Mesendoderm (in vitro differentiated cells): Measurements from ENCODE around the gene LDLRAD4.

ENCODE experiments used
- DNase-seq: peaks from one replicate; pipeline ENCODE4 v3.0.0; 2013
- H2AK5ac ChIP-seq: 2 replicates; pipeline ENCODE4 v1.6.1; 2013; ENCODE audit warnings: low read length, inconsistent platforms
- H2BK120ac ChIP-seq: 2 replicates; pipeline ENCODE4 v1.6.1; 2013; ENCODE audit warnings: low read depth, mild to moderate bottlenecking, low read length, moderate library complexity, mixed read lengths
- H2BK15ac ChIP-seq: replicated peaks from 2 replicates; pipeline ENCODE4 v1.6.1; 2013; ENCODE audit warnings: low read depth, mild to moderate bottlenecking, moderate library complexity
- H2BK5ac ChIP-seq: 2 replicates; pipeline ENCODE4 v1.6.1; 2013; ENCODE audit warnings: low read length, inconsistent platforms
- H3K18ac ChIP-seq: 2 replicates; pipeline ENCODE4 v1.6.1; 2013; ENCODE audit warnings: mild to moderate bottlenecking, low read length, mixed read lengths
- H3K23ac ChIP-seq: one replicate; pipeline ENCODE4 v1.6.1; 2013; ENCODE audit warnings: low read length
- H3K27ac ChIP-seq: 2 replicates; pipeline ENCODE4 v1.5.1; 2013; ENCODE audit warnings: low read depth, mild to moderate bottlenecking, inconsistent platforms, low read length, moderate library complexity
- H3K27me3 ChIP-seq: 2 replicates; pipeline ENCODE4 v1.6.1; 2013; ENCODE audit warnings: low read length, control low read depth, mild to moderate bottlenecking, inconsistent platforms; ENCODE audit not compliant: insufficient read depth, poor library complexity
- H3K36me3 ChIP-seq: 2 replicates; pipeline ENCODE4 v1.6.1; 2013; ENCODE audit warnings: low read length, inconsistent platforms; ENCODE audit not compliant: control insufficient read depth, insufficient read depth
- H3K4ac ChIP-seq: one replicate; pipeline ENCODE4 v1.6.1; 2013; ENCODE audit warnings: low read depth, mild to moderate bottlenecking, low read length, moderate library complexity
- H3K4me1 ChIP-seq: 2 replicates; pipeline ENCODE4 v1.6.1; 2013; ENCODE audit warnings: low read depth, low read length, inconsistent platforms; ENCODE audit not compliant: control insufficient read depth
- H3K4me2 ChIP-seq: 2 replicates; pipeline ENCODE4 v1.6.1; 2013; ENCODE audit warnings: low read length
- H3K4me3 ChIP-seq: 2 replicates; pipeline ENCODE4 v1.5.1; 2013; ENCODE audit warnings: mild to moderate bottlenecking, low read length
- H3K56ac ChIP-seq: one replicate; pipeline ENCODE4 v1.6.1; 2013; ENCODE audit warnings: low read length
- H3K79me1 ChIP-seq: 2 replicates; pipeline ENCODE4 v1.6.1; 2013; ENCODE audit warnings: low read length, inconsistent platforms
- H3K79me2 ChIP-seq: 2 replicates; pipeline ENCODE4 v1.6.1; 2013; ENCODE audit warnings: mild to moderate bottlenecking, low read length; ENCODE audit not compliant: control insufficient read depth, insufficient read depth
- H3K9ac ChIP-seq: 2 replicates; pipeline ENCODE4 v1.6.1; 2013; ENCODE audit warnings: low read length, inconsistent platforms
- H4K5ac ChIP-seq: one replicate; pipeline ENCODE4 v1.6.1; 2013; ENCODE audit warnings: low read length
- H4K8ac ChIP-seq: one replicate; pipeline ENCODE4 v1.6.1; 2013; ENCODE audit warnings: low read depth, mild to moderate bottlenecking, control low read depth, low read length, moderate library complexity
- WGBS: extraction: QIAGEN DNeasy Blood & Tissue Kit; methylation state at CpG from one replicate; pipeline ENCODE4 v1.1.7; 2013; ENCODE audit warnings: low lambda C conversion rate, missing lambda C conversion rate; ENCODE audit not compliant: insufficient coverage; ENCODE audit errors: extremely low coverage; 5-methylcytosine and 5-hydroxymethylcytosine counted together

The LDLRAD4 gene

DNA sequence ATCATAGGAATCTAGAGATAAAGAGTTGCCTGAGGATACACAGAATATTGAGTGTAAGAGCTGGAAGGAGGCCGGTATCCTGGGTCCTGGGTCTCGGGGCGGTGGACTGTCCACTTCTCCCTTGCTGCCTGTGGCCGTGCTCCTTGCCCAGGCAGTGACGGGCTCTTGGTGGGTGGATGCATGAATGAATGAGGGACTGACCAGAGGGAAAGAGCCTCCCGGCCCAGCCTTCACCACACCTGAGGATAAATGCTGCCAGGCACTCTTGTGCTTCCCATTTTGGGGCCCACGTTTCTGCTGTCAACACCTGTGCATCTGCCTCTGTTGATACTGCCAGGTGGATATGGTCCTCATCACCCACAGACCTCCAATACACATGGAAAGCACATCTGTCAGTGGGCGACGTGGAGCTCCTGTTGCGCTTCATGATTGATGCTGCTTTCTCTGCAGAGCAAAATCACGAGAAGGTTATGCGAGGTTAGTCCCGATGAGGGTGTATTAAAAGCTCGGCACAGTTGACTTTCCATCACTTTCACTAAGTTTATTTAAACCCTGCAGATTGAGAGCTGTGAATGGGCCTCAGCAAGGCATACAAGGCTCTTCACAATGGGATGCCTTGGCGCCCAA, 211.4 kb downstream of the LDLRAD4 start:
- Histone ChIP-seq H3K27me3 (no peaks in the 10 kb centered on the region), H3K4me1 (peaks cover 4% of the 10 kb centered on the region), H2BK15ac (no peak overlapping the region), H3K23ac (no peak overlapping the region), H2BK120ac (no peak overlapping the region), H2BK5ac (no peak overlapping the region), H3K18ac (no peak overlapping the region), H3K4me2 (no peak overlapping the region), H3K36me3 (no peaks in the 10 kb centered on the region), H3K4me3 (no peak overlapping the region), H4K8ac (no peak overlapping the region), H3K27ac (no peak overlapping the region), H3K4ac (no peak overlapping the region), H3K9ac (no peak overlapping the region), H4K5ac (no peak overlapping the region), H3K79me2 (no peaks in the 10 kb centered on the region), H3K79me1 (no peaks in the 10 kb centered on the region), H3K56ac (no peak overlapping the region), H2AK5ac (no peak overlapping the region)
- DNase-seq = no peak
- no CpG with 5 or more reads among the region's 15 CpGs for WGBS

DNA sequence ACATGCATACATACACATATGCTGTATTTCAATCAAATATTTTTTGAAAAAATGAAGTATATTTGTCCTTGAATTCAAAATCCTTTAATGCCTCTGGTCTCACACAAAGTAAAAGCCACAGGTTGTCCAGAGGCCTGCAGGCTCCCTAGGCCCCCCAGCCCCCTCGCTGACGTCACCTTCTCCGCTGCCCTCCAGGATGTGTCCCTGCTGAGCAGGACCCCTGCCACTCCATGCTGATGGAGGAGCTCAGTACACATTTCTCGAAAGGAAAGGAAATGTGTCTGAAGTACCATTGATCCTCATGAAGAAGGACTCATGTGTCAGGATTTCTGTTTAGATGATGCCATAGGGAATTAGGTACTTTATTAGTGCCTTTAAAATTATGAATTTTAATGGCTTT, 212.1 kb downstream of the LDLRAD4 start:
- no peak overlapping the region for H4K5ac ChIP-seq
- no peak for DNase-seq
- no peak overlapping the region for H3K4ac ChIP-seq
- no peak overlapping the region for H2BK5ac ChIP-seq
- no peaks in the 10 kb centered on the region for H3K79me1 ChIP-seq
- WGBS = no CpG with 5 or more reads among the region's 4 CpGs
- H2BK15ac ChIP-seq = no peak overlapping the region
- no peak overlapping the region for H4K8ac ChIP-seq
- H2BK120ac ChIP-seq = no peak overlapping the region
- no peak overlapping the region for H3K9ac ChIP-seq
- no peaks in the 10 kb centered on the region for H3K27me3 ChIP-seq
- H3K27ac ChIP-seq = no peak overlapping the region
- H3K4me1 ChIP-seq = peaks cover 4% of the 10 kb centered on the region
- H3K79me2 ChIP-seq = no peaks in the 10 kb centered on the region
- H3K23ac ChIP-seq = no peak overlapping the region
- no peaks in the 10 kb centered on the region for H3K36me3 ChIP-seq
- no peak overlapping the region for H3K4me3 ChIP-seq
- H3K4me2 ChIP-seq = no peak overlapping the region
- no peak overlapping the region for H3K56ac ChIP-seq
- no peak overlapping the region for H3K18ac ChIP-seq
- H2AK5ac ChIP-seq = no peak overlapping the region

DNA sequence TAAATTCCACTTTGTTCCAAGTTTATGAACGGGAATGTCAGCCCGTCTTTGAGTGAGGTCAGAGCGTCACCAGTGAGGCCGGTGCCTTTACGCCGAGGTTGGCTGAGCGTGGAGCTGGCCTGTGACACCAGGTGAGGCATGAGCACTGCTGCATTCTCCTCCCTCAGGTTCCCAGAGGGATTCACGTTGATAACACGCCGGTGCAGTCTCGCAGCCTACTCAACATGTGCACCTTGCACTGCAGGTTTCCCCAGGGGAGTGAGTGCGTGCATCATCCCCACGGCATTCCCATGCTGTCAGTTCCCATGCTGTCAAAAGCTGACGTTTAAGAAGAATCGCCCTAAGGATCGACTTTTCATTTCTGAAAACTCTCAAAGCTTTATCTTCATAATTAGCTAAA, 213.3 kb downstream of the LDLRAD4 start:
- no peak overlapping the region for H3K9ac ChIP-seq
- H3K4me2 ChIP-seq = no peak overlapping the region
- H3K4me1 ChIP-seq = peaks cover 4% of the 10 kb centered on the region
- DNase-seq = no peak
- H3K4ac ChIP-seq = no peak overlapping the region
- H2BK5ac ChIP-seq = no peak overlapping the region
- WGBS = no CpG with 5 or more reads among the region's 16 CpGs
- no peak overlapping the region for H3K18ac ChIP-seq
- H2AK5ac ChIP-seq = no peak overlapping the region
- H3K27me3 ChIP-seq = no peaks in the 10 kb centered on the region
- H2BK15ac ChIP-seq = no peak overlapping the region
- no peak overlapping the region for H3K23ac ChIP-seq
- H3K27ac ChIP-seq = no peak overlapping the region
- no peaks in the 10 kb centered on the region for H3K79me1 ChIP-seq
- no peak overlapping the region for H4K8ac ChIP-seq
- H3K79me2 ChIP-seq = no peaks in the 10 kb centered on the region
- H2BK120ac ChIP-seq = no peak overlapping the region
- no peaks in the 10 kb centered on the region for H3K36me3 ChIP-seq
- H3K4me3 ChIP-seq = no peak overlapping the region
- H4K5ac ChIP-seq = no peak overlapping the region
- H3K56ac ChIP-seq = no peak overlapping the region

- DNase-seq = no peak
These were observed 214.6 kb downstream of the LDLRAD4 start for GRCh38 chr18:13433125-13433524.

DNA sequence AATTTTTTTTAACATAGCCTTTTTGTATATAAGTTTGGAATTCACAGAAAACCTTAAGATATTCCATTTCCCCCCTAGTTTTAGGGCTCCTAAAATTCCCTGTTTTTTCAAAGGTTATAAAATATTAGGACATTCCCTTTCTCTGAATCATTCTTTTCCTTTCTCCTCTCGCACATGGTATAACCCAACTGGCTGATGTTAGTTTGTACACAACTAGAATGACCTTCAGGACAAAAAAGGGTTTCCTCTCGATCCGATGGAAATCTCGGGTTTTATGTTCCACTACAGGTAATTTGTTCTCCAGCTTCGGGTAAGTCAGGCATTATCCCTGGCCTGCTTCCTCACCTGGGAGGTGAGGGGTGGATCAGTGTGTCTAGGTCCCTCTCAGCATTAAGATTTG, 215.1 kb downstream of the LDLRAD4 start:
- H2BK120ac ChIP-seq = no peak overlapping the region
- no peaks in the 10 kb centered on the region for H3K36me3 ChIP-seq
- H3K4me2 ChIP-seq = no peak overlapping the region
- no peaks in the 10 kb centered on the region for H3K79me1 ChIP-seq
- H3K4me1 ChIP-seq = no peaks in the 10 kb centered on the region
- H3K27ac ChIP-seq = no peak overlapping the region
- no peak overlapping the region for H2BK5ac ChIP-seq
- H3K4ac ChIP-seq = no peak overlapping the region
- no peaks in the 10 kb centered on the region for H3K27me3 ChIP-seq
- WGBS = no CpG with 5 or more reads among the region's 5 CpGs
- no peak overlapping the region for H4K5ac ChIP-seq
- no peak overlapping the region for H3K23ac ChIP-seq
- no peak overlapping the region for H2BK15ac ChIP-seq
- DNase-seq = no peak
- no peak overlapping the region for H3K4me3 ChIP-seq
- H4K8ac ChIP-seq = no peak overlapping the region
- no peak overlapping the region for H3K56ac ChIP-seq
- H2AK5ac ChIP-seq = no peak overlapping the region
- no peaks in the 10 kb centered on the region for H3K79me2 ChIP-seq
- no peak overlapping the region for H3K9ac ChIP-seq
- no peak overlapping the region for H3K18ac ChIP-seq

More at GRCh38 chr18:13433125-13433524, 214.6 kb downstream of the LDLRAD4 start:
- Histone ChIP-seq H2AK5ac (no peak overlapping the region), H3K4me3 (no peak overlapping the region), H3K79me1 (no peaks in the 10 kb centered on the region), H3K36me3 (no peaks in the 10 kb centered on the region), H3K27me3 (no peaks in the 10 kb centered on the region), H3K18ac (no peak overlapping the region), H3K4me1 (peaks cover 4% of the 10 kb centered on the region), H4K8ac (no peak overlapping the region), H3K9ac (no peak overlapping the region), H2BK15ac (no peak overlapping the region), H2BK120ac (no peak overlapping the region), H3K23ac (no peak overlapping the region), H4K5ac (no peak overlapping the region), H3K4me2 (no peak overlapping the region), H3K4ac (no peak overlapping the region), H3K56ac (no peak overlapping the region), H3K79me2 (no peaks in the 10 kb centered on the region), H3K27ac (no peak overlapping the region), H2BK5ac (no peak overlapping the region)
- WGBS = no CpG with 5 or more reads among the region's 3 CpGs

DNA sequence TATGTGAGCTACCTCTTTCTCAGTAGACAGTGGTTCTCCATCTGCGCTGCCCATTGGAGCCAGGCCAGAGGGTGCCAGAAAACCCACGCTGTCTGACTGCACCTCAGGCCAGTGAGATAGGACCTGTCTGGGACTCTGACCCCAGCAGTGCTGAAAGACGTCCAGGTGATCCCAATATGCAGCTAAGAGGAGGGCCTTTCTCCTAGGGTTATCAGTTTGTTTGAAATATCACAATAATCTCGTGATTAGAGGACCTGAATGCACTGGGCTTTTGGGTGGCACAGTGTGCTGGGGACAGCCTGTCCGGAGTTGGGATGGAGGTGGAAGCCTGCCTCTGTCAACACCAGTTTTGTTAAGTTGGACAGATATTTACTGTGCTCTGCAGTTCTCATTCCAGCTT, 216.3 kb downstream of the LDLRAD4 start:
- no peak overlapping the region for H2BK15ac ChIP-seq
- no peak overlapping the region for H3K4ac ChIP-seq
- H2BK5ac ChIP-seq = no peak overlapping the region
- no peak overlapping the region for H3K18ac ChIP-seq
- no peaks in the 10 kb centered on the region for H3K36me3 ChIP-seq
- no peak overlapping the region for H2AK5ac ChIP-seq
- no peaks in the 10 kb centered on the region for H3K27me3 ChIP-seq
- H3K4me3 ChIP-seq = no peak overlapping the region
- H3K4me1 ChIP-seq = no peaks in the 10 kb centered on the region
- H4K8ac ChIP-seq = no peak overlapping the region
- no peaks in the 10 kb centered on the region for H3K79me2 ChIP-seq
- no peak overlapping the region for H3K4me2 ChIP-seq
- H3K23ac ChIP-seq = no peak overlapping the region
- no peak for DNase-seq
- no peak overlapping the region for H3K9ac ChIP-seq
- H3K79me1 ChIP-seq = no peaks in the 10 kb centered on the region
- H4K5ac ChIP-seq = no peak overlapping the region
- H3K27ac ChIP-seq = no peak overlapping the region
- no CpG with 5 or more reads among the region's 5 CpGs for WGBS
- no peak overlapping the region for H3K56ac ChIP-seq
- no peak overlapping the region for H2BK120ac ChIP-seq
